PFSK-1 (cell line): ENCODE data around the gene RPTOR.

ENCODE experiments used
- POLR2AphosphoS5 ChIP-seq: IDR thresholded peaks from 2 replicates; pipeline ENCODE4 v1.6.1; 2012; ENCODE audit warnings: low read depth, mild to moderate bottlenecking, control low read depth, low read length, moderate library complexity
- REST ChIP-seq, 2 experiments: IDR thresholded peaks; 2 replicates each; pipeline versions ENCODE4 v1.6.1 to v1.8.0; 2011 to 2012; ENCODE audit warnings: low read depth in 2 of 2, low read length in 2 of 2, control low read depth in 1 of 2, inconsistent platforms in 1 of 2, mild to moderate bottlenecking in 1 of 2, moderate library complexity in 1 of 2; ENCODE audit not compliant: insufficient read depth in 1 of 2
- SIN3A ChIP-seq: IDR thresholded peaks from 2 replicates; pipeline ENCODE4 v1.6.1; 2012; ENCODE audit warnings: mild to moderate bottlenecking, low read length, moderate library complexity, borderline replicate concordance; ENCODE audit not compliant: insufficient read depth

DNA sequence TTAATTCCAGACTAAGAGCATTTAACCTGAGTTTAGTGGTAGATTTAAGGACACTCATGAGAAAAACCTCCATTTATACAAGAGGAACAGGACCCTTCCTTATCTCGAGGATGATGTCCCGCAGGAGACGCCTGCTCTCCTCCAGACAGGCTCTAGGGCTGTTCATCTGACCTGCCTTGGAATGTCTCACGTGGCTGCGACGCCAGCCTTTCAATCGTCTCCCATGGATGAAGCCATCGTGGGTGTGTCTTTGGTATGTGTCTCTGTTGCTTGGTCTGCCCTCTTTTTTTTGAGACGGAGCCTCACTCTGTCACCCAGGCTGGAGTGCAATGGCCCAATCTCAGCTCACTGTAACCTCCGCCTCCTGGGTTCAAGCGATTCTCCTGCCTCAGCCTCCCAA is 463.5 kb downstream of the RPTOR start:
- no peak for TF ChIP-seq SIN3A
- no peak for TF ChIP-seq POLR2AphosphoS5
- no peak for TF ChIP-seq REST (IDR thresholded peaks at IDR 0.05; ENCODE audit: insufficient read depth in 1 of 2, low read depth in 2 of 2, low read length in 2 of 2)
